A549 (cell line): ENCODE measurements around the gene FBXO47.

Experiments
- CTCF ChIP-seq: fragments of >200 bp; sonication (Bioruptor Twin); formaldehyde crosslinking; IDR thresholded peaks from 3 replicates; pipeline ENCODE4 v1.5.1; 2016
- GATA3 ChIP-seq: IDR thresholded peaks from 2 replicates; pipeline ENCODE4 v1.6.1; 2012; ENCODE audit warnings: borderline replicate concordance
- HDAC2 ChIP-seq: fragments of 200-600 bp; sonication (generic); IDR thresholded peaks from 2 replicates; pipeline ENCODE4 v1.6.1; 2016
- JUN ChIP-seq, 2 experiments: fragments of >200 bp; sonication (Bioruptor Twin); formaldehyde crosslinking; IDR thresholded peaks; 2 replicates in 1 of 2; 3 replicates in 1 of 2; pipeline ENCODE4 v1.6.1; 2016 to 2017
- JUNB ChIP-seq: fragments of >200 bp; sonication (Bioruptor Twin); formaldehyde crosslinking; IDR thresholded peaks from 2 replicates; pipeline ENCODE4 v1.6.1; 2016
- KDM1A ChIP-seq: fragments of 200-600 bp; sonication (generic); IDR thresholded peaks from 2 replicates; pipeline ENCODE4 v1.6.1; 2016; ENCODE audit warnings: low read depth, mild to moderate bottlenecking
- MAFK ChIP-seq: fragments of 450-650 bp; IDR thresholded peaks from 2 replicates; pipeline ENCODE4 v1.6.1; 2014; ENCODE audit not compliant: partially characterized antibody
- NPAS2 ChIP-seq: fragments of 250-450 bp; sonication (Bioruptor Pico); IDR thresholded peaks from 2 replicates; pipeline ENCODE4 v1.8.0; 2022; ENCODE audit warnings: mild to moderate bottlenecking, moderate library complexity, borderline replicate concordance
- POLR2A ChIP-seq: IDR thresholded peaks from 2 replicates; pipeline ENCODE4 v1.6.1; 2012; ENCODE audit warnings: mild to moderate bottlenecking, low read length
- SMC3 ChIP-seq: fragments of >200 bp; sonication (Bioruptor Twin); formaldehyde crosslinking; IDR thresholded peaks from 3 replicates; pipeline ENCODE4 v1.6.1; 2018; ENCODE audit warnings: inconsistent platforms
- ZFP36 ChIP-seq: fragments of 450-650 bp; IDR thresholded peaks from 2 replicates; pipeline ENCODE4 v1.6.1; 2014; ENCODE audit warnings: borderline replicate concordance; ENCODE audit not compliant: partially characterized antibody
- TF ChIP-seq, protein P1 (sequence below): fragments of 450-650 bp; IDR thresholded peaks from 2 replicates; pipeline ENCODE4 v1.6.1; 2014; ENCODE audit warnings: antibody characterized with exemption
- TF ChIP-seq, protein P2 (sequence below): IDR thresholded peaks from 2 replicates; pipeline ENCODE4 v1.6.1; 2012

GRCh38 chr17:38888842-38889241, 78.4 kb downstream of the FBXO47 start:
- no peak for TF ChIP-seq CTCF
- 0 out of 2 replicates have a peak, but pooled peaks have one; percentile 11 for TF ChIP-seq KDM1A
- TF ChIP-seq HDAC2: no peak
- no peak for TF ChIP-seq POLR2A
- TF ChIP-seq GATA3: no peak
- TF ChIP-seq ZFP36: no peak
- TF ChIP-seq, protein P1, sequence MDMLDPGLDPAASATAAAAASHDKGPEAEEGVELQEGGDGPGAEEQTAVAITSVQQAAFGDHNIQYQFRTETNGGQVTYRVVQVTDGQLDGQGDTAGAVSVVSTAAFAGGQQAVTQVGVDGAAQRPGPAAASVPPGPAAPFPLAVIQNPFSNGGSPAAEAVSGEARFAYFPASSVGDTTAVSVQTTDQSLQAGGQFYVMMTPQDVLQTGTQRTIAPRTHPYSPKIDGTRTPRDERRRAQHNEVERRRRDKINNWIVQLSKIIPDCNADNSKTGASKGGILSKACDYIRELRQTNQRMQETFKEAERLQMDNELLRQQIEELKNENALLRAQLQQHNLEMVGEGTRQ: no peak
- no peak for TF ChIP-seq SMC3
- TF ChIP-seq NPAS2 (CRISPR knock-in tag): no peak
- no peak for TF ChIP-seq JUNB
- TF ChIP-seq, protein P2, sequence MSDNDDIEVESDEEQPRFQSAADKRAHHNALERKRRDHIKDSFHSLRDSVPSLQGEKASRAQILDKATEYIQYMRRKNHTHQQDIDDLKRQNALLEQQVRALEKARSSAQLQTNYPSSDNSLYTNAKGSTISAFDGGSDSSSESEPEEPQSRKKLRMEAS: no peak
- no peak for TF ChIP-seq JUN (IDR thresholded peaks at IDR 0.05)
- no peak for TF ChIP-seq MAFK
